Inflammatory macrophage treated with lipopolysaccharide for 1 hour (primary cell): ENCODE measurements around the gene POMGNT2.

Experiments used
- DNase-seq, 2 donors: peaks; one replicate each; pipeline ENCODE4 v3.0.0-alpha.2; 2020 to 2022

POMGNT2 gene

GRCh38 chr3:43102773-43103480, 3.0 kb downstream of the POMGNT2 start:
- no peak for DNase-seq

GRCh38 chr3:43098761-43099160, 7.1 kb downstream of the POMGNT2 start:
- DNase-seq: no peak

GRCh38 chr3:43097400-43098080, 8.3 kb downstream of the POMGNT2 start:
- DNase-seq: no peak

GRCh38 chr3:43096761-43097160, 9.1 kb downstream of the POMGNT2 start:
- no peak for DNase-seq

GRCh38 chr3:43095370-43095769, 10.5 kb downstream of the POMGNT2 start:
- no peak for DNase-seq

- no peak for DNase-seq
Observed at GRCh38 chr3:43094851-43095250, 11.0 kb downstream of the POMGNT2 start.

- DNase-seq: no peak
Observed at GRCh38 chr3:43094381-43094780, 11.5 kb downstream of the POMGNT2 start.

- DNase-seq: no peak
Observed at GRCh38 chr3:43093974-43094373, 11.9 kb downstream of the POMGNT2 start.

GRCh38 chr3:43093006-43093405, 12.9 kb downstream of the POMGNT2 start:
- no peak for DNase-seq

GRCh38 chr3:43091481-43091880, 14.4 kb downstream of the POMGNT2 start:
- no peak for DNase-seq

GRCh38 chr3:43090238-43090637, 15.6 kb downstream of the POMGNT2 start:
- DNase-seq: no peak

- DNase-seq: no peak
Observed at GRCh38 chr3:43089081-43089480, 16.8 kb downstream of the POMGNT2 start.

GRCh38 chr3:43087249-43087776, 18.6 kb downstream of the POMGNT2 start:
- no peak for DNase-seq

- no peak for DNase-seq
Observed at GRCh38 chr3:43086460-43087165, 19.3 kb downstream of the POMGNT2 start.

GRCh38 chr3:43082457-43082856, 23.4 kb downstream of the POMGNT2 start:
- DNase-seq: no peak

- DNase-seq: no peak
Observed at GRCh38 chr3:43081796-43082195, 24.1 kb downstream of the POMGNT2 start.

GRCh38 chr3:43080726-43081568, 24.9 kb downstream of the POMGNT2 start:
- no peak for DNase-seq

- no peak for DNase-seq
Observed at GRCh38 chr3:43079536-43080332, 26.1 kb downstream of the POMGNT2 start.

- DNase-seq: no peak
Observed at GRCh38 chr3:43077707-43078106, 28.2 kb downstream of the POMGNT2 start.

- DNase-seq: no peak
Observed at GRCh38 chr3:43077261-43077660, 28.6 kb downstream of the POMGNT2 start.

- DNase-seq: no peak
Observed at GRCh38 chr3:43076857-43077256, 29.0 kb downstream of the POMGNT2 start.
